DOHH2 (cell line): ENCODE data around the gene ATP1A1.

Source experiments
- CTCF ChIP-seq: fragments of 200-600 bp; sonication (generic); IDR thresholded peaks from one replicate; pipeline ENCODE4 v1.5.1; 2014; ENCODE audit warnings: antibody characterized with exemption, mild to moderate bottlenecking, low read depth, low read length; ENCODE audit not compliant: poor library complexity, severe bottlenecking
- EZH2phosphoT487 ChIP-seq: fragments of 200-600 bp; sonication (generic); IDR thresholded peaks from 2 replicates; pipeline ENCODE4 v1.6.1; 2017; ENCODE audit warnings: borderline replicate concordance, mild to moderate bottlenecking, antibody characterized with exemption, low read length, moderate library complexity, mixed read lengths

GRCh38 chr1:116340506-116341231 is 32.4 kb upstream of the ATP1A1 start:
- TF ChIP-seq CTCF (no peak), EZH2phosphoT487 (no peak)
